Endothelial cell of umbilical vein (primary cell): ENCODE results near the gene KCND1. TPM values are rescaled to one million over a fixed set of nuclear protein-coding genes. Genes with fewer than 3 reads are reported as not detected.

Source experiments
- BruUV-seq: library from RNA; stranded (reverse); fragments of 400-500 nt; replicated peaks from 2 replicates; lab custom pipeline; 2021; lab: Mats Ljungman, UMichigan
- CTCF ChIA-PET: fragments of 300-600, 350-600 bp; sonication (Branson Sonifier 250); formaldehyde crosslinking; loops from one replicate; lab custom pipeline; 2021; ENCODE audit warnings: antibody characterized with exemption, inconsistent platforms; lab: Charles Lee
- POLR2A ChIA-PET: fragments of 300-600, 350-600 bp; sonication (Branson Sonifier 250); formaldehyde crosslinking; loops from one replicate; lab custom pipeline; 2021; ENCODE audit warnings: antibody characterized with exemption, inconsistent platforms; lab: Charles Lee
- DNase-seq: peaks from one replicate; pipeline ENCODE4 v3.0.0-alpha.2; 2011; ENCODE audit warnings: low read depth, low spot score
- FAIRE-seq: peaks from 2 replicates; lab custom pipeline; 2011; peaks lifted over from hg19 to GRCh38; lab: Jason Lieb, UNC
- H2AFZ ChIP-seq: 2 replicates; pipeline ENCODE4 v1.6.0; 2012; ENCODE audit warnings: low read depth, low read length, control low read depth, inconsistent platforms
- H3K27ac ChIP-seq: 2 replicates; pipeline ENCODE4 v1.5.1; 2011; ENCODE audit warnings: low read depth, mild to moderate bottlenecking, control low read depth, low read length, moderate library complexity; ENCODE audit not compliant: insufficient read depth
- H3K27me3 ChIP-seq, 2 experiments: 2 replicates each; pipeline versions ENCODE4 v1.6.0 to v1.6.1; 2011; ENCODE audit warnings: low read length in 2 of 2, mixed read lengths in 1 of 2; ENCODE audit not compliant: control insufficient read depth in 2 of 2, insufficient read depth in 2 of 2
- H3K36me3 ChIP-seq, 2 experiments: 2 replicates in 1 of 2; 3 replicates in 1 of 2; pipeline ENCODE4 v1.5.1; 2011; ENCODE audit warnings: low read length in 2 of 2, mild to moderate bottlenecking in 1 of 2, moderate library complexity in 1 of 2; ENCODE audit not compliant: control insufficient read depth in 2 of 2, insufficient read depth in 2 of 2; ENCODE audit errors: extremely low read depth in 1 of 2
- H3K4me1 ChIP-seq: 3 replicates; pipeline ENCODE4 v1.5.1; 2011; ENCODE audit warnings: mild to moderate bottlenecking, low read length; ENCODE audit not compliant: control insufficient read depth, insufficient read depth; ENCODE audit errors: extremely low read depth
- H3K4me2 ChIP-seq: 2 replicates; pipeline ENCODE4 v1.6.1; 2011; ENCODE audit warnings: low read length, control low read depth, mixed read lengths; ENCODE audit not compliant: insufficient read depth
- H3K4me3 ChIP-seq, 3 experiments: fragments of 200-600 bp in 1 of 3; sonication (generic), shearing (Covaris generic) in 1 of 3; replicated peaks in 1 of 3; 2 replicates each; pipeline ENCODE4 v1.5.1; 2011 to 2016; ENCODE audit warnings: control low read depth in 3 of 3, low read length in 3 of 3, mild to moderate bottlenecking in 2 of 3, inconsistent platforms in 1 of 3, low read depth in 1 of 3, moderate library complexity in 1 of 3; ENCODE audit not compliant: insufficient read depth in 1 of 3
- H3K79me2 ChIP-seq: 2 replicates; pipeline ENCODE4 v1.6.0; 2012; ENCODE audit warnings: low read length, inconsistent platforms; ENCODE audit not compliant: control insufficient read depth, insufficient read depth
- H3K9ac ChIP-seq: replicated peaks from 2 replicates; pipeline ENCODE3; 2011; ENCODE audit warnings: low read length, control low read depth; ENCODE audit not compliant: insufficient read depth; ENCODE audit errors: extremely low read depth
- H3K9me1 ChIP-seq: replicated peaks from 3 replicates; pipeline ENCODE4 v1.6.0; 2011; ENCODE audit warnings: mild to moderate bottlenecking, low read length; ENCODE audit not compliant: control insufficient read depth, insufficient read depth; ENCODE audit errors: extremely low read depth
- H3K9me3 ChIP-seq: replicated peaks from 2 replicates; pipeline ENCODE4 v1.5.1; 2012; ENCODE audit warnings: low read length, inconsistent platforms; ENCODE audit not compliant: control insufficient read depth, insufficient read depth
- H4K20me1 ChIP-seq: replicated peaks from 2 replicates; pipeline ENCODE3; 2011; ENCODE audit warnings: mild to moderate bottlenecking, low read length; ENCODE audit not compliant: control insufficient read depth, insufficient read depth; ENCODE audit errors: extremely low read depth
- EZH2 ChIP-seq: IDR thresholded peaks from 2 replicates; pipeline ENCODE4 v1.6.1; 2012; ENCODE audit warnings: borderline replicate concordance, low read depth, mild to moderate bottlenecking, moderate library complexity, low read length, inconsistent platforms; ENCODE audit not compliant: severe bottlenecking
- FOS ChIP-seq: IDR thresholded peaks from 2 replicates; pipeline ENCODE4 v1.6.1; 2011; ENCODE audit warnings: mild to moderate bottlenecking, low read length, moderate library complexity, borderline replicate concordance; ENCODE audit not compliant: insufficient read depth
- GATA2 ChIP-seq: IDR thresholded peaks from 2 replicates; pipeline ENCODE4 v1.7.0; 2011; ENCODE audit warnings: low read depth, mild to moderate bottlenecking, moderate library complexity, mixed read lengths, low read length; ENCODE audit not compliant: insufficient read length, insufficient read depth
- JUN ChIP-seq: IDR thresholded peaks from 2 replicates; pipeline ENCODE4 v1.6.1; 2011; ENCODE audit warnings: borderline replicate concordance, low read depth; ENCODE audit not compliant: insufficient read length, insufficient read depth
- MYC ChIP-seq: IDR thresholded peaks from one replicate; pipeline ENCODE4 v1.6.1; 2011; ENCODE audit warnings: mild to moderate bottlenecking, low read depth, low read length
- dilution Hi-C: fragments of 300-500 bp; cut with MboI; formaldehyde crosslinking; loops from one replicate; pipeline ENCODE4 v1.15.0; 2019; ENCODE audit warnings: low sequenced_read_pairs; ENCODE audit not compliant: extremely low pct_ligation_motif_present
- intact Hi-C: fragments of 100-400 bp; cut with micrococcal nuclease; formaldehyde crosslinking; loops from one replicate; pipeline ENCODE4 v1.10.0; 2022
- polyA plus RNA-seq, 4 experiments: library from polyadenylated mRNA; depleted of rRNA in 3 of 4; stranded (reverse) in 3 of 4; unstranded in 1 of 4; fragments of >200 nt; gene quantifications; 2 replicates each; pipeline versions ENCODE4 v1.2.1 to v1.2.3, GENCODE V29; 2011 to 2012; ENCODE audit warnings: missing spikeins in 1 of 4
- total RNA-seq: library from RNA; stranded (reverse); gene quantifications from 2 replicates; pipeline ENCODE4 v1.2.3, GENCODE V29; 2021

The KCND1 gene
- total and polyA plus RNA-seq, 2 donors (not counting 3 experiments of a cell fraction or from before 2014, with no cell fraction given), result 0.54 to 1.3 TPM

DNA sequence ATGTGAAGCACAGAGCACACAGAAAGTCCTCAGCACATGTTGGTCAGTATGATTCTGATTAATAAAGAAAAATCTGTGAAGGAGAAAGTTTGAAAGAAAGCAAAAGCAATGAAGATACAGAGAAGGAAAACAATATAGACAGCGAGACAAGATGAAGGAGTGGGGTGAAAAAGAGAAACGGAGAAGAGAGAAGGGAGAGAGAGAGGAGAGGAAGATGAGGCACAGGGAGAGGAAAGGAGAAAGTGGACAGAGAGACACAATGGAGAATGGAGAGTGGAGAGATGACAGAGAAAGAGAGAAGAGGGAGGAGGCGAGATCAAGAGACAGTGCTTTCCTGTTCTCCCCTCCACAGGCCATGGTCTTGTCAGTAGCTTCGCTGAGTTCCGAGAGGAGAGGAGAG is 3.9 kb upstream of the KCND1 start:
- no peak for TF ChIP-seq EZH2
- TF ChIP-seq GATA2, result no peak
- TF ChIP-seq MYC, result no peak
- no peak for TF ChIP-seq FOS
- Histone ChIP-seq H3K4me3 (no peak overlapping the region), H2AFZ (no peak overlapping the region), H3K9ac (no peak overlapping the region), H3K9me1 (no peaks in the 10 kb centered on the region), H3K4me2 (no peak overlapping the region), H3K79me2 (no peaks in the 10 kb centered on the region), H3K27me3 (no peaks in the 10 kb centered on the region), H3K4me1 (peaks cover 3% of the 10 kb centered on the region), H4K20me1 (no peaks in the 10 kb centered on the region), H3K36me3 (peaks cover 0 to 19% of the 10 kb centered on the region in 2 experiments), H3K9me3 (no peaks in the 10 kb centered on the region), H3K27ac (no peak overlapping the region)
- no TSS peak for BruUV-seq
- DNase-seq (no peak), FAIRE-seq (no peak)
- POLR2A ChIA-PET, result no interaction called here
- CTCF ChIA-PET, result no interaction called here
- intact Hi-C loops (no loop called here), dilution Hi-C loops (no loop called here)

GRCh38 chrX:48975041-48975440 is 3.4 kb upstream of the KCND1 start:
- CTCF ChIA-PET, result no interaction called here
- Histone ChIP-seq H3K4me2 (no peak overlapping the region), H3K9ac (no peak overlapping the region), H3K9me1 (no peaks in the 10 kb centered on the region), H2AFZ (no peak overlapping the region), H3K36me3 (peaks cover 0 to 19% of the 10 kb centered on the region in 2 experiments), H4K20me1 (no peaks in the 10 kb centered on the region), H3K9me3 (no peaks in the 10 kb centered on the region), H3K27me3 (no peaks in the 10 kb centered on the region), H3K79me2 (no peaks in the 10 kb centered on the region), H3K4me3 (no peak overlapping the region), H3K4me1 (peaks cover 3% of the 10 kb centered on the region), H3K27ac (no peak overlapping the region)
- dilution Hi-C loops (no loop called here), intact Hi-C loops (no loop called here)
- POLR2A ChIA-PET, result no interaction called here
- FAIRE-seq, result no peak
- no TSS peak for BruUV-seq
- TF ChIP-seq GATA2 (no peak), MYC (no peak), JUN (no peak)
- DNase-seq, result no peak
